ENCODE data around the gene P2RY2. TPM values are rescaled to one million over a fixed set of nuclear protein-coding genes. Genes with fewer than 3 reads are reported as not detected.

P2RY2 gene
- total and polyA plus RNA-seq, 10 of the 15 experiments (the other 5 are each of a cell fraction or from before 2014, with no cell fraction given), result 0.03 to 0.23 (median 0.17) TPM; not detected in 7

DNA sequence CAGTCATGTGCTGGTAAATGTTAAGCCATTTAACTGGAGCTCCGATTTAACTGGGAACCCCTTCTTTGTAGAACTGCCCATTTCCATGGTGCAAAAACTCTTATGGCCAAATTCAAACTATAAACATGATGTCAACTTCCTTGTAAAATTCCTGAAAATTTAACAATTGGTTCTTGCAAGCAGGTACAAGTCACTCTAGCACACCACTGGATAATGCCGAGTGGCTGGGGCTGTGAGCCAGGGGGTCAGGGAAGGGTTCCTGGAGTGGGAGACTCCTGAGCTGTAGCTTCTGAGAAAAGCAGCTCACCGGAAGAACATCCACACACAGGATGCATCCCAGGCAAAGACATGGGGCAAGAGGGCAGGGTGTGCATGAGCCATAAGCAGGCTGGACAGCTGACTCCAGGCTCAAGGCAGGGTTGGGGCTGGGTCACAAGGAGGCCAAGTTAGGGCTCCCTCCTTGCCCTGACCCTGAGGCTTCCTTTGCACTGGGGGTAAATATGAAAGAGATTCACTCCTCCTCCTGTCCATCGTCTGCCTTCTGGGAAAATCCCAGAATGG, 18.2 kb downstream of the P2RY2 start:
- BruUV-seq (replicated peaks), result no TSS peak
- Histone ChIP-seq H3K4me3 (no peak overlapping the region), H2AFZ (ENCODE audit: control insufficient read depth, low read depth, low read length) (no peak overlapping the region), H3K4me1 (ENCODE audit: control insufficient read depth, insufficient read depth, low read length) (no peaks in the 10 kb centered on the region; the same call in 1 of the 2 replicates), H3K9ac (ENCODE audit: control insufficient read depth, insufficient read depth, low read length) (no peak overlapping the region), H3K36me3 (ENCODE audit: control insufficient read depth in 2 of 2, insufficient read depth in 2 of 2, low read length in 1 of 2) (no peaks in the 10 kb centered on the region), H4K20me1 (ENCODE audit: control insufficient read depth, insufficient read depth) (no peaks in the 10 kb centered on the region), H3K27me3 (replicated peaks in 1 of 2; ENCODE audit: control insufficient read depth in 2 of 2, insufficient read depth in 2 of 2, low read length in 1 of 2) (no peaks in the 10 kb centered on the region), H3K79me2 (ENCODE audit: control insufficient read depth, insufficient read depth, low read length) (no peaks in the 10 kb centered on the region), H3K4me2 (ENCODE audit: control insufficient read depth, insufficient read depth) (no peak overlapping the region), H3K9me3 (replicated peaks; ENCODE audit: control insufficient read depth, insufficient read depth, low read length) (no peaks in the 10 kb centered on the region), H3K27ac (ENCODE audit: control insufficient read depth, insufficient read depth) (no peak overlapping the region)
- RAD21 ChIA-PET (ENCODE audit: unreplicated experiment), result interaction anchor here (0.5 to 9.3 kb wide), 14 partner anchors 42 to 420 kb away, joined by 3 to 115 read pairs (median 4); no protein-coding TSS in a partner anchor
- 61% methylated on average over 4 of the region's 4 CpGs for WGBS (ENCODE audit: insufficient coverage, insufficient replicate concordance, low lambda C conversion rate, missing lambda C conversion rate)
- CTCF ChIA-PET, result interaction anchor here (0.7 to 6.9 kb wide), 29 partner anchors 9 to 511 kb away, joined by 3 to 160 read pairs (median 4); partner anchors contain the start of gene STARD10
- intact Hi-C loops (cut with micrococcal nuclease; ENCODE audit: unreplicated experiment) (no loop called here), in situ Hi-C loops (cut with MboI) (loop anchor here (5.0 kb wide), 1 partner anchor 49 kb away; no protein-coding TSS in a partner anchor)
- no peak for DNase-seq (ENCODE audit: low read depth, low spot score)
- POLR2A ChIA-PET, result interaction anchor here (0.6 to 1.5 kb wide), 5 partner anchors 23 to 94 kb away, joined by 3 to 4 read pairs (median 3); partner anchors contain the start of gene FCHSD2
- FAIRE-seq, result no peak
- no peak for ATAC-seq
- SMC1A ChIA-PET (ENCODE audit: uncharacterized antibody, unreplicated experiment), result interaction anchor here (0.8 to 11.9 kb wide), 12 partner anchors 10 to 144 kb away, joined by 3 to 188 read pairs (median 4); no protein-coding TSS in a partner anchor
- no peak for TF ChIP-seq ZNF687 (IDR thresholded peaks at IDR 0.05)
- no peak for TF ChIP-seq MTA2 (IDR thresholded peaks at IDR 0.05; ENCODE audit: low read depth)
- TF ChIP-seq SUZ12 (IDR thresholded peaks at IDR 0.05; ENCODE audit: unreplicated experiment), result no peak
- TF ChIP-seq TARDBP (IDR thresholded peaks at IDR 0.05; ENCODE audit: borderline replicate concordance), result no peak
- no peak for TF ChIP-seq IKZF2 (IDR thresholded peaks at IDR 0.05)
- no peak for TF ChIP-seq NFIC (IDR thresholded peaks at IDR 0.05; ENCODE audit: low read depth, low read length)
- TF ChIP-seq REST (IDR thresholded peaks at IDR 0.05; ENCODE audit: low read depth, low read length), result no peak
- no peak for TF ChIP-seq HSF1 (IDR thresholded peaks at IDR 0.05; ENCODE audit: low read depth, low read length)
- no peak for TF ChIP-seq BMI1 (IDR thresholded peaks at IDR 0.05; ENCODE audit: borderline replicate concordance)
- no peak for TF ChIP-seq BCL11A (IDR thresholded peaks at IDR 0.05; ENCODE audit: low read depth, low read length)
- TF ChIP-seq PKNOX1 (IDR thresholded peaks at IDR 0.05), result no peak
- TF ChIP-seq CHD1 (IDR thresholded peaks at IDR 0.05; ENCODE audit: low read depth, low read length), result no peak
- TF ChIP-seq KAT2A (conservative IDR thresholded peaks at IDR 0.05; ENCODE audit: control insufficient read depth, low read depth, low read length), result no peak
- TF ChIP-seq SMAD1 (IDR thresholded peaks at IDR 0.05; ENCODE audit: low read depth, partially characterized antibody), result no peak

Data from GM12878 (cell line).